Liver (tissue), 3 donors: ENCODE measurements around the gene CAST.
"Not testable (repeated sequence)": the region's sequence is repeated elsewhere in the genome, so short reads cannot be mapped to it uniquely, and the experiment has no call there.

Experiments
- JUND ChIP-seq, 2 donors: IDR thresholded peaks; 2 replicates each; pipeline ENCODE4 v1.6.1; 2016; ENCODE audit warnings: antibody characterized with exemption in 2 of 2
- TF ChIP-seq, protein P1 (sequence below): fragments of 150-350 bp; IDR thresholded peaks from 2 replicates; pipeline ENCODE4 v1.5.1; 2017; ENCODE audit warnings: improper control_type of control experiment, low read depth, low read length; ENCODE audit not compliant: missing input control
- donor health status: healthy.
- donor health status: healthy.

DNA sequence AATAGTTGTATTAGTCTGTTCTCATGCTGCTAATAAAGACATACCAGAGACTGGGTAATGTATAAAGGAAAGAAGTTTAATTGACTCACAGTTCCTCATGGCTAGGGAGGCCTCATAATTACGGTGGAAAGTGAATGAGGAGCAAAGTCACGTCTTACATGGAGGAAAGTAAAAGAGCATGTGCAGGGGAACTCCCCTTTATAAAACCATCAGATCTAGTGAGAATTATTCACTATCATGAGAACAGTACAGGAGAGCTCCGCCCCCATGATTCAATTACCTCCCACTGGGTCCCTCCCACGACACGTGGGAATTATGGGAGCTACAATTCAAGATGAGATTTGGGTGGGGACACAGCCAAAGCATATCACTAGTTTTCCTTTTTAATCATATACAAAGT is 82.0 kb downstream of the CAST start:
- TF ChIP-seq, protein P1, sequence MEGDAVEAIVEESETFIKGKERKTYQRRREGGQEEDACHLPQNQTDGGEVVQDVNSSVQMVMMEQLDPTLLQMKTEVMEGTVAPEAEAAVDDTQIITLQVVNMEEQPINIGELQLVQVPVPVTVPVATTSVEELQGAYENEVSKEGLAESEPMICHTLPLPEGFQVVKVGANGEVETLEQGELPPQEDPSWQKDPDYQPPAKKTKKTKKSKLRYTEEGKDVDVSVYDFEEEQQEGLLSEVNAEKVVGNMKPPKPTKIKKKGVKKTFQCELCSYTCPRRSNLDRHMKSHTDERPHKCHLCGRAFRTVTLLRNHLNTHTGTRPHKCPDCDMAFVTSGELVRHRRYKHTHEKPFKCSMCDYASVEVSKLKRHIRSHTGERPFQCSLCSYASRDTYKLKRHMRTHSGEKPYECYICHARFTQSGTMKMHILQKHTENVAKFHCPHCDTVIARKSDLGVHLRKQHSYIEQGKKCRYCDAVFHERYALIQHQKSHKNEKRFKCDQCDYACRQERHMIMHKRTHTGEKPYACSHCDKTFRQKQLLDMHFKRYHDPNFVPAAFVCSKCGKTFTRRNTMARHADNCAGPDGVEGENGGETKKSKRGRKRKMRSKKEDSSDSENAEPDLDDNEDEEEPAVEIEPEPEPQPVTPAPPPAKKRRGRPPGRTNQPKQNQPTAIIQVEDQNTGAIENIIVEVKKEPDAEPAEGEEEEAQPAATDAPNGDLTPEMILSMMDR, result not testable (repeated sequence)
- not testable (repeated sequence) for TF ChIP-seq JUND (IDR thresholded peaks at IDR 0.05)
